GM12864 (cell line): Measurements from ENCODE around the gene NARS2.
"Not testable (repeated sequence)": the region's sequence is repeated elsewhere in the genome, so short reads cannot be mapped to it uniquely, and the experiment has no call there.

Experiments used
- DNase-seq: peaks from one replicate; pipeline ENCODE4 v3.0.0-alpha.2; 2011; ENCODE audit warnings: low read depth
- H3K4me3 ChIP-seq: 2 replicates; pipeline ENCODE4 v1.5.1; 2011; ENCODE audit warnings: mild to moderate bottlenecking, low read depth, low read length, control low read depth
- TF ChIP-seq, protein P1 (sequence below): IDR thresholded peaks from 2 replicates; pipeline ENCODE4 v1.5.1; 2011; ENCODE audit warnings: low read depth, mild to moderate bottlenecking, moderate library complexity, low read length, control low read depth, inconsistent platforms; ENCODE audit errors: missing control alignments

The NARS2 gene

DNA sequence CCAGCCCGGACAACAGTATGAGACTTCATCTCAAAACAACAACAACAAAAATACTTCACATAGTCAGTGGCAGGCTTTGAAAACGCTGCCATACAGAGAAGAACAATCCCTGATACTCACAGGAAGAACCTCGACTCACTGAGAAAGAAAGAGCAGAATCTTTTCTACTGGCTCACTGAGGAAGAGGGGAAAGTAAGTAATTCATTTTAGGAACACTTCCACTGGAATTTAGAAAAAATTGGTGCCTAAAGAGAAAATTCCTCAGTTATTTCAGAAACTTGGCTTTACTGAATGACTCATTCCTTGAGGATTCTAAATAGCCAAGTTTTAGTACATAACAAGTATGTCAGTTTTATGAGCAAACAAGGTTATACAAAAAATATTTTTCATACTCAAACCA lies 12.3 kb downstream of the NARS2 start:
- TF ChIP-seq, protein P1, sequence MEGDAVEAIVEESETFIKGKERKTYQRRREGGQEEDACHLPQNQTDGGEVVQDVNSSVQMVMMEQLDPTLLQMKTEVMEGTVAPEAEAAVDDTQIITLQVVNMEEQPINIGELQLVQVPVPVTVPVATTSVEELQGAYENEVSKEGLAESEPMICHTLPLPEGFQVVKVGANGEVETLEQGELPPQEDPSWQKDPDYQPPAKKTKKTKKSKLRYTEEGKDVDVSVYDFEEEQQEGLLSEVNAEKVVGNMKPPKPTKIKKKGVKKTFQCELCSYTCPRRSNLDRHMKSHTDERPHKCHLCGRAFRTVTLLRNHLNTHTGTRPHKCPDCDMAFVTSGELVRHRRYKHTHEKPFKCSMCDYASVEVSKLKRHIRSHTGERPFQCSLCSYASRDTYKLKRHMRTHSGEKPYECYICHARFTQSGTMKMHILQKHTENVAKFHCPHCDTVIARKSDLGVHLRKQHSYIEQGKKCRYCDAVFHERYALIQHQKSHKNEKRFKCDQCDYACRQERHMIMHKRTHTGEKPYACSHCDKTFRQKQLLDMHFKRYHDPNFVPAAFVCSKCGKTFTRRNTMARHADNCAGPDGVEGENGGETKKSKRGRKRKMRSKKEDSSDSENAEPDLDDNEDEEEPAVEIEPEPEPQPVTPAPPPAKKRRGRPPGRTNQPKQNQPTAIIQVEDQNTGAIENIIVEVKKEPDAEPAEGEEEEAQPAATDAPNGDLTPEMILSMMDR: no peak
- DNase-seq: no peak
- H3K4me3 ChIP-seq: no peak overlapping the region

DNA sequence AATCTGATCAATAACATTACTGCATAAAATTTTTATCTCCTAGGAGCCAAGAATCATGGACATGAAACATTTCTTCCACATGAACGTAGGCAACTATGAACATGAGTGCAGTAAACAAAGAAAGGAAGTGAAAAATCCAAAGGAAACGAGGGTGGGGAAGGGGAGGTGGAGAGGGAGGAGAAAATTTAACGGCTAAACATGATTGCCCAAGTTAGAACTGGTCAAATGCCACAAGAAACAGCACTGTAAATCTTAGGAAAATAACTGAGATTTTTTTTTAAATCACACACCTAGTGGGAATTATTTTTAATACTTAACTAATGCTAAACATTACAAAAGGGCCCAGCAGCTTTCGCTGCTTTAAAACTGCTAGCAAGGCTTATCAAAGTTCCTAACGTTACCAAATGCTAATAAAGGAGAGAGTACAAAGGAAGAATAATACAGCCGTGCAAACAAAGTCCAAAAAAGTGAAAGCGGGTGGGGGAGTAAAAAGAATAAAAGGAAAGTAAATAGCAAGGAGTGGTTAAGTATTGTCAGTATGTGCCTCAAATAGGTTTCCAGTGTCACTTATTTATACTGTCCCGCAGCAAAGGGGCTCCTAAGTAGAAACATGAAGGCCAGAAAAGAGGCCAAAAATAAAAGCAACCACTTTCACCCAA lies 13.7 kb downstream of the NARS2 start:
- TF ChIP-seq, protein P1: no peak
- DNase-seq: no peak

DNA sequence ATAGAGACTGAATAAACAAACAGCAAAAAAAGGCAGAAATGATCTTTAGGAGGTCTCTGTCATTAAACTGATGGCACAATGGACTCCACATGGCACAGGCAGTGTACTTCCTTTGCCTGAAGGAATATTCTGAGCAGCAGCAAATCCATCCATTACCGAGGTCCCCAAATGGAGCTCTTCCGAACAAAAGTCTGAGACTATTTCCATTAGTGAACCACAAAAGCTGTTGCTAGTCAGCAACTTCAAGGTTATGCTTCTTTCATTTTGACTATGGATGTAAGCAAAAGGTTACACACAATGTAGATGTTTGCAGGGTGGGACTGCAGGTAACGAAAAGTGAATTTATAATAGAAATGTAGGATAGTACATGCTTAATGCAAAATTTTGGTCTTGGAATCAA lies 14.5 kb downstream of the NARS2 start:
- TF ChIP-seq, protein P1: no peak
- no peak for DNase-seq
- no peak overlapping the region; the same call in 1 of the 2 replicates for H3K4me3 ChIP-seq

More for the DNA sequence above, 13.7 kb downstream of the NARS2 start:
- H3K4me3 ChIP-seq: no peak overlapping the region; the same call in 1 of the 2 replicates

DNA sequence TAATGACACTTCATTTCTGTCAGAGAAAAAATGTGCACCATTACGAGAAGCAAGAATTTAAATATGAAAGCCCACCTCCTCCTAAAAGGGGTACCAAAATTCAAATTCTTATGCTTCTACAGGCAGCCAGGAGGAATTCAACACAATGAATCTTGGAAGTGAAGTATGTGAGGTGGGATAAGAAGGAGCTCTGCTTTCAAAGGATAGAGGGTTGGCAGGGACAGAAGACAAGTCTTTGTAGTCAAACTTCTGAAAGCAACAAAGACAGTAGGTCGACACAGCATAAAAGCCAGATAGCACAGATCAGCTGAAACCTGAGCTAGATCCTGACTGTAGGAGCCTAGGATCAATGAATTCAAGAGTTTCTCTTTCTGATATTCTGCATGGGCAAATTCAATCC lies 17.4 kb downstream of the NARS2 start:
- DNase-seq: no peak
- TF ChIP-seq, protein P1: no peak
- H3K4me3 ChIP-seq: no peak overlapping the region

DNA sequence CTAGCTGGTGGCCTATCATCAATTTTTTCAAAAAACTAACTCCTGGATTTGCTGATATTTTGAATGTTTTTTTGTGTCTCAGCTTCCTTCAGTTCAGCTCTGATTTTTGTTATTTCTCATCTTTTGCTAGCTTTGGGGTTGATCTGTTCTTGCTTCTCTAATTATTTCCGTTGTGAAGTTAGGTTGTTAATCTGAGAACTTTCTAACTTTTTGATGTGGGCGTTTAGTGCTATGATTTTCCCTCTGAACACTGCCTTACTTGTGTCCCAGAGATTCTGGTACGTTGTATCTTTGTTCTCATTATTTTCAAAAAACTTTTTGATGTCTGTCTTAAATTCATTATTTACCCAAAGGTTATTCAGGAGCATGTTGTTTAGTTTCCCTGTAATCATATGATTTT lies 19.1 kb downstream of the NARS2 start:
- TF ChIP-seq, protein P1: no peak
- no peak for DNase-seq
- H3K4me3 ChIP-seq: no peak overlapping the region

DNA sequence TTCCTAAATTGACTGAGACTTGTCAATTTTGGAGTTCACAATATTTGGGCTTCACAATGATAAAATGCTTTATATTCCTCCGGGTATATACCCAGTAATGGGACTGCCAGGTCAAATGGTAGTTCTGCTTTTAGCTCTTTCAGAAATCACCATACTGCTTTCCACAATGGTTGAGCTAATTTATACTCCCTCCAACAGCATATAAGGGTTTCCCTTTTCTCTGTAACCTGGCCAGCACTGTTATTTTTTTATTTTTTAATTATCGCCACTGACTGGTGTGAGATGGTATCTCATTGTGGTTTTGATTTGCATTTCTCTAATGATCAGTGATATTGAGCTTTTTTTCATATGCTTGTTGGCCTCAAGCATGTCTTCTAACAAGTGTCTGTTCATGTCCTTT lies 21.8 kb downstream of the NARS2 start:
- no peak for DNase-seq
- TF ChIP-seq, protein P1: no peak

DNA sequence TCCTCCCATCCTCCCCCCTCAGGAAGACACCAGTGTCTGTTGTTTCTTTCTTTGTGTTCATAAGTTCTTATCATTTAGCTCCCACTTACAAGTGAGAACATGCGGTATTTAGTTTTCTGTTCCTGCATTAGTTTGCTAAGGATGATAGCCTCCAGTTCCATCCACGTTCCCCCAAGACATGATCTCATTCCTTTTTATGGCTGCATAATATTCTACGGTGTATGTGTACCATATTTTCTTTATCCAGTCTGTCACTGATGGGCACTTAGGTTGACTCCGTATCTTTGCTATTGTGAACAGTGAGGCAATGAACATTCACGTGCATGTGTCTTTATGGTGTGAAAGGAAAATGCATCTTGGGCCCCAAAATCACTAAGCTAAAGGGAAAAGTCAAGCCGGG lies 22.5 kb downstream of the NARS2 start:
- DNase-seq, H3K4me3 ChIP-seq: not testable (repeated sequence)

More for the DNA sequence above, 21.8 kb downstream of the NARS2 start:
- no peak overlapping the region for H3K4me3 ChIP-seq

DNA sequence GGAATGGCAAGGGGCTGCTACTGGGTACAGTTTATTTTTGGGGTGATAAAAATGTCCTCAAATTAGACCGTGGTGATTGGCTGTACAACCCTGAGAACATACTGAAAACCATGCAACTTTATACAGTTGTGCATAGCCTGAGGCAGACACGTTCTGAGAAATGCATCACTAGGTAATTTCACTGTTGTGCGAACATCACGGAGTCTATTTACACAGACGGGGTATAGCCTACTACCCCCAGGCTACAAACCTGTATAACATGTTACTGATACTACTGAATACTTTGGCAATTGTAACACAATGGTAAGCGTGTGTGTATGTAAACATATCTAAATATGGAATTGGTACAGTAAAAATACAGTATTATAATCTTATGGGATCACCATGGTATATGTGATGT lies 23.6 kb downstream of the NARS2 start:
- DNase-seq: no peak

More for the DNA sequence above, 23.6 kb downstream of the NARS2 start:
- H3K4me3 ChIP-seq: no peak overlapping the region
- TF ChIP-seq, protein P1: no peak
